ENCODE results near the gene LLCFC1.
"Not testable (repeated sequence)": the region's sequence is repeated elsewhere in the genome, so short reads cannot be mapped to it uniquely, and the experiment has no call there.

LLCFC1 gene

GRCh38 chr7:142974626-142975025, 35.3 kb downstream of the LLCFC1 start:
- Histone ChIP-seq H3K27me3 (ENCODE audit: control insufficient read depth in 5 of 5, insufficient read depth in 4 of 5, low read length in 5 of 5) (no peaks in the 10 kb centered on the region), H3K9ac (ENCODE audit: low read length in 5 of 5) (no peak overlapping the region), H3K4me1 (ENCODE audit: control insufficient read depth in 5 of 5, insufficient read depth in 5 of 5, low read length in 5 of 5) (no peaks in the 10 kb centered on the region), H3K9me3 (ENCODE audit: control insufficient read depth in 5 of 5, low read length in 5 of 5) (peaks cover 0 to 4% (median 0%) of the 10 kb centered on the region in 5 donors), H3K27ac (ENCODE audit: low read depth, low read length) (no peak overlapping the region), H3K4me3 (ENCODE audit: low read depth in 1 of 5, low read length in 5 of 5) (no peak overlapping the region), H3K36me3 (ENCODE audit: control insufficient read depth in 5 of 5, insufficient read depth in 5 of 5, low read length in 5 of 5) (no peaks in the 10 kb centered on the region)

DNA sequence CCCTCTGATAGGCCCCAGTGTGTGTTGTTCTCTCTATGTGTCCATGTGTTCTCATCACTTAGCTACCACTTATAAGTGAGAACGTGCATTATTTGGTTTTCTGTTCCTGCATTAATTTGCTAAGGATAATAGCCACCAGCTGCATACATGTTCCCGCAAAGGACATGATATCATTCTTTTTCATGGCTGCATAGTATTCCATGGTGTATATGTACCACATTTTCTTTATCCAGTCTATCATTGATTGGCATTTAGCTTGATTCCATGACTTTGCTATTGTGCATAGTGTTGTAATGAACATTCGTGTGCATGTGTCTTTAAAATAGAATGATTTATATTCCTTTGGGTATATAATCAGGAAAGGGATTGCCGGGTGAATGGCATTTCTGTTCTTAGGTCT, 39.1 kb downstream of the LLCFC1 start:
- H3K36me3 ChIP-seq (ENCODE audit: control insufficient read depth in 5 of 5, insufficient read depth in 5 of 5, low read length in 5 of 5); H3K9ac ChIP-seq (ENCODE audit: low read length in 5 of 5); H3K27me3 ChIP-seq (ENCODE audit: control insufficient read depth in 5 of 5, insufficient read depth in 4 of 5, low read length in 5 of 5); H3K4me3 ChIP-seq (ENCODE audit: low read depth in 1 of 5, low read length in 5 of 5); H3K27ac ChIP-seq (ENCODE audit: low read depth, low read length); H3K9me3 ChIP-seq (ENCODE audit: control insufficient read depth in 5 of 5, low read length in 5 of 5); H3K4me1 ChIP-seq (ENCODE audit: control insufficient read depth in 5 of 5, insufficient read depth in 5 of 5, low read length in 5 of 5): not testable (repeated sequence)

DNA sequence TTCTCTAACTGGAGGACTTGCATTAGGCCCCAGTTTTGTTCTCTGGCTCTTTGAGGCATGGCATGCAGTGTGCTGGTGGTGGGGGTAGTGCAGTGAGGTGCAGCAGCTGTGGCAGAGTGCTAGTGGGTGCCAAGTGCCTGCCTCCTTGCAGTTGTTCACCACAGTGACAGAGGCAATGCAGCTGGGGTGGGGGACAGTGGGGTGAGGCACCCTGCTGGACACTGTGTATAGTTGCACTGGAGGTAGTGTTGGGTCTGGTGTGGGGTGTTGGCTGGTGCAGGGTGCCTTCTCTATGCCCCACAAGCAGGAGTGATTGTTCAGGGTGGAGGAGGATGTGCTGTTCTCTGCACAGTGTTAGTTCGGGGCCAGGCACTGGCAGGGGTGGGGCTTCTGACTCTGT, 44.5 kb downstream of the LLCFC1 start:
- Histone ChIP-seq H3K36me3 (ENCODE audit: control insufficient read depth in 5 of 5, insufficient read depth in 5 of 5, low read length in 5 of 5) (no peaks in the 10 kb centered on the region), H3K4me1 (ENCODE audit: control insufficient read depth in 5 of 5, insufficient read depth in 5 of 5, low read length in 5 of 5) (no peaks in the 10 kb centered on the region), H3K9me3 (ENCODE audit: control insufficient read depth in 5 of 5, low read length in 5 of 5) (peaks cover 0 to 7% (median 0%) of the 10 kb centered on the region in 5 donors), H3K27me3 (ENCODE audit: control insufficient read depth in 5 of 5, insufficient read depth in 4 of 5, low read length in 5 of 5) (no peaks in the 10 kb centered on the region), H3K4me3 (ENCODE audit: low read depth in 1 of 5, low read length in 5 of 5) (no peak overlapping the region), H3K27ac (ENCODE audit: low read depth, low read length) (no peak overlapping the region), H3K9ac (ENCODE audit: low read length in 5 of 5) (no peak overlapping the region)

DNA sequence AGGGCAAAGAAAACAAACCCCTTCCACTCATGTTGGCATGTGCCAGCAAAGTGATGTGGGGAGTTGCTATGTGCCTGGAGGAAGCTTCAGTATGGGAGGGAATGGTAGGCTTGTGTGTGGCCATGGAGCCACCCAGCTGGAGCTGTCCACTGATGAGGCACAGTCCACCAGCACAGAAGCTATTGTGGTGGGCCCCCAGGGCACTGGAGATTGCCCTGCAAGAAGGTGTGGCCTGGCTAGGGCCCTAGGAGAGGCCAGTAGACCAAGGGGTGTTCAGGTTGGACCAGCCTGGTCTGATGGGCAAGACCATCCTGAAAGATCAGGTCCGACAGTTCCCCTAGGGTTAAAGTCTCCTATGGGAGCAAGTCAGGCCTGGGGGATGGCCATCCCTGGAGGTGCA, 45.0 kb downstream of the LLCFC1 start:
- H3K4me3 ChIP-seq (ENCODE audit: low read depth in 1 of 5, low read length in 5 of 5), result no peak overlapping the region
- H3K9me3 ChIP-seq (ENCODE audit: control insufficient read depth in 5 of 5, low read length in 5 of 5), result peaks cover 0 to 7% (median 0%) of the 10 kb centered on the region in 5 donors
- H3K36me3 ChIP-seq (ENCODE audit: control insufficient read depth in 5 of 5, insufficient read depth in 5 of 5, low read length in 5 of 5), result no peaks in the 10 kb centered on the region
- H3K27me3 ChIP-seq (ENCODE audit: control insufficient read depth in 5 of 5, insufficient read depth in 4 of 5, low read length in 5 of 5), result no peaks in the 10 kb centered on the region
- H3K27ac ChIP-seq (ENCODE audit: low read depth, low read length), result no peak overlapping the region
- H3K4me1 ChIP-seq (ENCODE audit: control insufficient read depth in 5 of 5, insufficient read depth in 5 of 5, low read length in 5 of 5), result no peaks in the 10 kb centered on the region
- H3K9ac ChIP-seq (ENCODE audit: low read length in 5 of 5), result no peak overlapping the region

Measured in subcutaneous abdominal adipose tissue (tissue), 5 donors.